NCI-H2081 treated with DMSO at 0.1 percent for 48 hours (cell line): ENCODE data around the gene JAM3.

Experiments used
- DNase-seq: peaks from one replicate; lab custom pipeline; 2025; lab: John Stamatoyannopoulos, UW

The JAM3 gene

GRCh38 chr11:134145715-134146114 lies 76.8 kb downstream of the JAM3 start:
- DNase-seq, result no peak

GRCh38 chr11:134146598-134146997 lies 77.7 kb downstream of the JAM3 start:
- no peak for DNase-seq

DNA sequence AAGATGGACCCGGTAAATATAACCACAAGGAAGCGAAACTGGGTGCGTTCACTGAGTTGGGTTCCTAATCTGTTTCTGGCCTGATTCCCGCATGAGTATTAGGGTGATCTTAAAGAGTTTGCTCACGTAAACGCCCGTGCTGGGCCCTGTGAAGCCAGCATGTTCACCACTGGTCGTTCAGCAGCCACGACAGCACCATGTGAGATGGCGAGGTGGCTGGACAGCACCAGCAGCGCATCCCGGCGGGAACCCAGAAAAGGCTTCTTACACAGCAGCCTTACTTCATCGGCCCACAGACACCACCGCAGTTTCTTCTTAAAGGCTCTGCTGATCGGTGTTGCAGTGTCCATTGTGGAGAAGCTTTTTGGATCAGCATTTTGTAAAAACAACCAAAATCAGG lies 80.5 kb downstream of the JAM3 start:
- no peak for DNase-seq

GRCh38 chr11:134150195-134150903 lies 81.5 kb downstream of the JAM3 start:
- no peak for DNase-seq

- no peak for DNase-seq
Measured at GRCh38 chr11:134151083-134151747, 82.3 kb downstream of the JAM3 start.

GRCh38 chr11:134152696-134153095 lies 83.8 kb downstream of the JAM3 start:
- no peak for DNase-seq

GRCh38 chr11:134153147-134153905 lies 84.5 kb downstream of the JAM3 start:
- no peak for DNase-seq

DNA sequence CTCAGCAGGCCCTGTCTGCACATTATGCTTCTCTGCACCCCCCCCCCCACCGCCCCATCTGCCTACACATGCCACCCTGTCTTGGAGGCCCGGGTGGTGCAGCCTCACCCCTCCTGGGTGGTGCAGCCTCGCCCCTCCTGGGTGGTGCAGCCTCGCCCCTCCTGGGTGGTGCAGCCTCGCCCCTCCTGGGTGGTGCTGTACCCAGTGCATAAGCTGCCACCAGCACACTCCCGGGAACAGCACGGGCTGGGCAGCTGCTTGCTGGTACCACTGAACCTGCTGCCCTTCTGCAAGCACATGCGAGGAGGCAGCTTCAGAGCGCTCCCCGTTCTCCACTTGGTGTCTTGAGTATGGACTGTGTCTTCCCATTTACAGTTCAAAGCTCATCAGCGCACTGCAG lies 85.6 kb downstream of the JAM3 start:
- DNase-seq, result no peak

DNA sequence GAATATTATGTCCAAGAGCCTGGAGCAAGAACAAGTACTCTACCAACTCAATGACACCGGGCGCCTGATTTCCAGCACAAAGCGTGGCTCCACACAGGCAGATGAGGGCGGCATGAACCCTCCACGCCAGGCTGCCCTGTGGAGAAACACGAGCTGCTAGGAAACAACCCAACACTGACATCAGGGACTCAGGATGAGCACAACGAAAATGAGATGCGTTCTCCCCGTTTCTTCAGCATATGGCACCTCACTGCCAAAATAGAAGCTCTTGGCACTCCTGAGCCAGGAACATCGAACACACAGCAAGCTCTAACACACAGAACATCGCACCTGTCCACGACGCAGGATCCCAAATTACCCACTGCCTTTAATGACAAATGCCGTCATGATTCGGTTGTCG lies 86.6 kb downstream of the JAM3 start:
- no peak for DNase-seq

DNA sequence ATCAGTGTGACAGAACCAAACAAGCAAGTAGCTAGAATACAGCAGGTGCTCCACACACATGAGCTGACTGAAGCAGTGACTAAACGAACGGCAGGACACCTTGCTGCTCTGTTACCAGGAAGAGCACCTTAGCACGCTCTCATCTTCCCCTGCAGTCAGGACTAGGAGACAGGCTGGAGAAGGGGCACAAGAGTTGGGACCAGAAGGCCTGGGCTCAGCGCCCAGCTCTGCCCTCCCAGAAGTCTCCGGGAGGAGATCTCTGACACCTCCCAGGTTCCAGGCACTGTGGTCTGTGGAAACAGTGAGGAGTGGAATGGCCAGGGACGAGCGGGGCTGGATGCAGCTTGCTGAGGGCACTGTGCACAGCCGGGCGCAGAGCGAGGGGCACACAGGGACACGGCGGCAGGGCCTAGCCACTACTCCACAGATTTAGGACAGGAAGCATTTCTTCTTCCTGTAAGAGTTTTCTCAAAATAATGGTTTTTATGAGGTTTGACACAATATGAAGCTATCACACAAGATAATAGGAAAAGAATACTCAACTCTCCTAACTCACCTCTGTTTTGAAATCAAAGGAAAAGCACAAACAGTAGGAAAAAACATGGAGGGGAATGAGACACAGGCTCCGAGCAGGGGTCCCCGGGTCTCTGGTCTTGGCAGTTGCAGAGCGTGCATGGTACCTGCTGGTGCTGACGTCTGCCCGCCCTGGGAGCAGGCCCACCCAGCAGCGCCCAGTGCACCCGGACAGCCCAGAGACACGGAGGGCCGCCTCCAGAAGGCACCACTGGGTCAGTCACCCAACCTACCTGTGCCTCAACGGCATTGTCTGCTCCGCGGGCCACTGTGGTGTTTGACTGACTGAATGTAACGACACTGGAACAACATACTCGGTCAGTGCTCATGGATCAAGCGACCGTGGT lies 87.3 kb downstream of the JAM3 start:
- no peak for DNase-seq

DNA sequence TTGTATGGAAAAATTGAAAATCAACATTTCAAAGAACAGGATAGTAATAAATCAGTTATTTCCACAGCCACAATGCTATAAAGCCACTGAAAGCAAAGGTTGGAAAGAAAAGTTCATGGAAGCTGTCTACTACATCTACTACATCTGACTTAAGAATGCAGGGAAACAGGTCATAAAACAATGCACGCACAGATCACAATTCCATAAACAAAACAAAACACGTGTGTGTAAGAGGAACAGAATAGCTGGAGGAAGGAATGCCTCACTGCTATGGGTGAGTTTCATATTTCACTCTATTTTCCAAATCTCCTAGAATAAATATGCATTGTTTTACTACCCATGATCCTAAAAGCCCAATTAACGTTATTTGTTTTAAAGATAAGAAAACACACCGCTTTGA lies 88.6 kb downstream of the JAM3 start:
- no peak for DNase-seq

- DNase-seq, result no peak
Measured at GRCh38 chr11:134158023-134158422, 89.2 kb downstream of the JAM3 start.

DNA sequence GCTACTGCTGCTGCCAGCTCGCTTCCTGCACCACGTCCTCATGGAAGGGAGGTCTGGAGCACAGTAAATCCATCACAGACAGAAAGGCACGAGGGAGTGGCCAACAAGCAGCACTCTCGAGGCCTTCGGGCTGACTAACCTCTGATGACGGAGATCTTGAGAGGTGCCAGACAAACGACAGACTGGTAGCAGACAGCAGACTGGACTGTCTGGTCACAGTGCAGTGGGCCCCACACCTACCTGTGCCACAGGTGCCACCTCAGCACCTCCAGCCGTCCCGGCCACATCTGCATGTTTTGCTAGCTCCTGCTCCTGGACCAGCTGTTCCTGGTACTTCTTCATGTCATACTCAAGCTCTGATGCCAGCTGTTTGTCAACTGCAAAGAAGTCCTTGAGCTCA lies 90.8 kb downstream of the JAM3 start:
- DNase-seq, result no peak

DNA sequence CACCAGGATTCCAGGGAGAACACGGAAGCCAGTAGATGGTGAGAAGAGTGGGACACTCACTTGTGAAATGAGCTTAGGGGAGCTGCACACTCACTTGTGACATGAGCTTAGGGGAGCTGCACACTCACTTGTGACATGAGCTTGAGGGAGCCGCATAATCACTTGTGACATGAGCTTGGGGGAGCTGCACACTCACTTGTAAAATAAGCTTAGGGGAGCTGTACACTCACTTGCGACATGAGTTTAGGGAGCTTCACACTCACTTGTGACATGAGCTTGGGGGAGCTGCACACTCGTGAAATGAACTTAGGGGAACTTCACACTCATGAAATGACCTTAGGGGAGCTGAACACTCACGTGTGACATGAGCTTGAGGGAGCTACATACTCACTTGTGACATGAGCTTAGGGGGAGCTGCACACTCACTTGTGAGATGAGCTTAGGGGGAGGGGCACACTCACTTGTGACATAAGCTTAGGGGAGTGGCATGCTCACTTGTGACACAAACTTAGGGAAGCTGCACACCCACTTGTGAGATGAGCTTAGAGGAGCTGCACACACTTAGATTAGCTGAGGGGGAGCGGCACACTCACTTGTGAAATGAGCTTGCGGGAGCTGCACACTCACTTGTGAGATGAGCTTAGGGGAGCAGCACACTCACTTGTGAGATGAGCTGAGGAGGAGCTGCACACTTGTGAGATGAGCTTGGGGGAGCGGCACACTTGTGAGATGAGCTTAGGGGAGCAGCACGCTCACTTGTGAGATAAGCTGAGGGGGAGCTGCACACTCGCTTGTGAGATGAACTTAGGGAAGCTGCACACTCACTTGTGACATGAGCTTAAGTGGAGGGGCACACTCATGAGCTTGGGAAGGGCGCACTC lies 95.9 kb downstream of the JAM3 start:
- no peak for DNase-seq

DNA sequence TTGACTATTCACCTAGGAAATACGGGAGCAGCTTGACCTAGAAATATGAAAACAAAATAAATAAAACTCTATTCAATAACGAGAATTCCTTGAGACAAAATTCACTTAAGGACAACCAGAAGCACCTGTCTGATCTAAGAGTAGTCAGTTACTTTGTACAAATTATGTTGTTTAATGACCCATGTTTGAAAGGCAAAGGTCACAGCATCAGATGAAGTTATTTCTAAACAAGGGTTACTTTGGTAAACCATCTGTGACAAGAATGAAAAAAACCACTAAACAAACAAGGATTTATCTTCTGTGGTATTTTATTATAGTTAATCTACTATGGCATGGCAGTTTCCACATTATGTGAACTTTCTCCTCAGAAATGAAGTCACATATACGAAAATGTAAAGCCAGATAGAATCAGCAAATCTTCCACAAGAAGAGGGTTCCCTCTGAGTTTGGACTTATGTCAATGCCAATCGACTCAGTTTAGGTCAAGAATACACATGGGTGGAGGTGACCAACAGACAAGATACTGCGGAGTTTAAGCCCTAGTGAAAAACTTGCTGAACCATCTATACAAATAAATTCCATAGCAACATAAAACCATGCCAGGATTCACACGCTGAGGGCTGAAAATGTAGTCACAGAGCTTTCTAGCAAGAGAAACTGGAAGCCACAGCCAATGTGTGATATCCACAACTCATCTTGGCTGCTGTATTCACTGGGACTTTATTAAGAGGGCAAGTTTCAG lies 101.5 kb downstream of the JAM3 start:
- DNase-seq, result no peak

GRCh38 chr11:134170919-134171281 lies 102.0 kb downstream of the JAM3 start:
- no peak for DNase-seq

GRCh38 chr11:134171951-134172350 lies 103.1 kb downstream of the JAM3 start:
- no peak for DNase-seq

DNA sequence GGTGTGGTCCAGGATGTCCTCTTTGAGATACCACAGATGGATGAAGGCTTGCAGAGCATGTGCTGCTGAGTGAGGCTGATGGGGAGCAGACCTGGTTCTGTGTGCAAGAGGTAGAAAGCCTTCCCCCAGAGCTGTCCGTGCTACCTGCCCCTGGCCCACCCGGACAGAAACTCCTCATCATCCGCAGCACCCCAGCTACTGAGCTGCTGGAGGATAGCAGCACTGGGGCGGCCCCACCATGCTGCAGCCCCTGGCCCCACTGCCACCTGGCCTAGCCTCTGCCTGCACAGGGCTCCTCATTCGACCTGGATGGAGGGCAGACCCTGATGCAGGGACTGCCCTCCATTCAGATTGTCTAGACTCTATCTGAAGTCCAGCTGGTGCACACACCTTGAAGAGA lies 104.4 kb downstream of the JAM3 start:
- DNase-seq, result no peak

- DNase-seq, result no peak
Measured at GRCh38 chr11:134176284-134176683, 107.4 kb downstream of the JAM3 start.

GRCh38 chr11:134178032-134178674 lies 109.3 kb downstream of the JAM3 start:
- no peak for DNase-seq
